Mesenchymal stem cell (in vitro differentiated cells and primary cell): ENCODE data around the gene PARVB.

ENCODE experiments used
- DNase-seq: peaks from one replicate; pipeline ENCODE4 v3.0.0-alpha.2; 2013
- H2AFZ ChIP-seq: one replicate; pipeline ENCODE4 v1.6.1; 2013; ENCODE audit warnings: low read depth, mild to moderate bottlenecking, control low read depth, inconsistent platforms, low read length, moderate library complexity
- H2AK5ac ChIP-seq: 2 replicates; pipeline ENCODE4 v1.6.1; 2013; ENCODE audit warnings: low read length, moderate library complexity, mild to moderate bottlenecking, inconsistent platforms; ENCODE audit not compliant: severe bottlenecking
- H2BK120ac ChIP-seq: one replicate; pipeline ENCODE4 v1.6.1; 2013; ENCODE audit warnings: low read depth, mild to moderate bottlenecking, inconsistent platforms, low read length, moderate library complexity
- H2BK12ac ChIP-seq, 2 experiments: one replicate each; pipeline ENCODE4 v1.6.1; 2013; ENCODE audit warnings: inconsistent platforms in 2 of 2, low read length in 2 of 2, mild to moderate bottlenecking in 2 of 2, moderate library complexity in 2 of 2, control low read depth in 1 of 2
- H2BK15ac ChIP-seq: one replicate; pipeline ENCODE4 v1.6.1; 2013; ENCODE audit warnings: mild to moderate bottlenecking, low read depth, inconsistent platforms; ENCODE audit not compliant: poor library complexity, severe bottlenecking
- H2BK5ac ChIP-seq: 2 replicates; pipeline ENCODE4 v1.6.1; 2013; ENCODE audit warnings: low read depth, mild to moderate bottlenecking, low read length, control low read depth, inconsistent platforms; ENCODE audit not compliant: poor library complexity, severe bottlenecking
- H3K14ac ChIP-seq, 2 experiments: one replicate each; pipeline ENCODE4 v1.6.1; 2013; ENCODE audit warnings: inconsistent platforms in 2 of 2, low read length in 2 of 2, control low read depth in 1 of 2, mild to moderate bottlenecking in 1 of 2, moderate library complexity in 1 of 2
- H3K18ac ChIP-seq, 2 experiments: one replicate each; pipeline ENCODE4 v1.6.1; 2013; ENCODE audit warnings: inconsistent platforms in 2 of 2, low read length in 2 of 2, control low read depth in 1 of 2, low read depth in 1 of 2, mild to moderate bottlenecking in 1 of 2
- H3K23ac ChIP-seq, 2 experiments: one replicate each; pipeline ENCODE4 v1.6.1; 2013; ENCODE audit warnings: inconsistent platforms in 2 of 2, low read length in 2 of 2, mild to moderate bottlenecking in 2 of 2, moderate library complexity in 2 of 2, control low read depth in 1 of 2
- H3K27ac ChIP-seq: 2 replicates; pipeline ENCODE4 v1.5.1; 2013; ENCODE audit warnings: mild to moderate bottlenecking, moderate library complexity, low read length, control low read depth, inconsistent platforms; ENCODE audit not compliant: poor library complexity, severe bottlenecking
- H3K27me3 ChIP-seq, 2 experiments: 2 replicates each; pipeline versions ENCODE4 v1.6.1 to v1.7.0; 2013; ENCODE audit warnings: low read length in 2 of 2, mild to moderate bottlenecking in 2 of 2, moderate library complexity in 2 of 2, control low read depth in 1 of 2, inconsistent platforms in 1 of 2; ENCODE audit not compliant: control insufficient read depth in 1 of 2, insufficient read depth in 1 of 2
- H3K36me3 ChIP-seq, 2 experiments: 2 replicates each; pipeline versions ENCODE4 v1.6.1 to v1.7.0; 2013; ENCODE audit warnings: low read length in 2 of 2, control low read depth in 1 of 2, inconsistent platforms in 1 of 2, low read depth in 1 of 2, mild to moderate bottlenecking in 1 of 2; ENCODE audit not compliant: insufficient read depth in 2 of 2, control insufficient read depth in 1 of 2
- H3K4ac ChIP-seq, 2 experiments: one replicate each; pipeline ENCODE4 v1.6.1; 2013; ENCODE audit warnings: inconsistent platforms in 2 of 2, low read length in 2 of 2, mild to moderate bottlenecking in 2 of 2, moderate library complexity in 2 of 2, control low read depth in 1 of 2, low read depth in 1 of 2
- H3K4me1 ChIP-seq: 2 replicates; pipeline ENCODE4 v1.6.1; 2013; ENCODE audit warnings: low read depth, low read length, control low read depth; ENCODE audit not compliant: control insufficient read depth, insufficient read depth
- H3K4me2 ChIP-seq: 2 replicates; pipeline ENCODE4 v1.6.1; 2013; ENCODE audit warnings: low read length, mild to moderate bottlenecking, inconsistent platforms; ENCODE audit not compliant: poor library complexity, severe bottlenecking
- H3K4me3 ChIP-seq, 2 experiments: 2 replicates each; pipeline versions ENCODE4 v1.5.1 to v1.7.0; 2013; ENCODE audit warnings: low read length in 2 of 2, mild to moderate bottlenecking in 2 of 2, control low read depth in 1 of 2, low read depth in 1 of 2; ENCODE audit not compliant: insufficient read depth in 1 of 2
- H3K79me1 ChIP-seq: replicated peaks from 2 replicates; pipeline ENCODE4 v1.6.1; 2013; ENCODE audit warnings: mild to moderate bottlenecking, control low read depth, low read length, inconsistent platforms; ENCODE audit not compliant: poor library complexity, severe bottlenecking
- H3K9ac ChIP-seq: 2 replicates; pipeline ENCODE4 v1.7.0; 2013; ENCODE audit warnings: mild to moderate bottlenecking, low read length, moderate library complexity
- H3K9me3 ChIP-seq: 2 replicates; pipeline ENCODE4 v1.7.0; 2013; ENCODE audit warnings: mild to moderate bottlenecking, low read length; ENCODE audit not compliant: control insufficient read depth
- H4K8ac ChIP-seq: one replicate; pipeline ENCODE4 v1.6.1; 2013; ENCODE audit warnings: inconsistent platforms, mild to moderate bottlenecking, low read length, moderate library complexity
- H4K91ac ChIP-seq: one replicate; pipeline ENCODE4 v1.6.1; 2013; ENCODE audit warnings: mild to moderate bottlenecking, low read length, inconsistent platforms
- WGBS: methylation state at CpG from one replicate; pipeline ENCODE4 v1.1.7; 2013; ENCODE audit warnings: mixed read lengths; 5-methylcytosine and 5-hydroxymethylcytosine counted together

The PARVB gene

DNA sequence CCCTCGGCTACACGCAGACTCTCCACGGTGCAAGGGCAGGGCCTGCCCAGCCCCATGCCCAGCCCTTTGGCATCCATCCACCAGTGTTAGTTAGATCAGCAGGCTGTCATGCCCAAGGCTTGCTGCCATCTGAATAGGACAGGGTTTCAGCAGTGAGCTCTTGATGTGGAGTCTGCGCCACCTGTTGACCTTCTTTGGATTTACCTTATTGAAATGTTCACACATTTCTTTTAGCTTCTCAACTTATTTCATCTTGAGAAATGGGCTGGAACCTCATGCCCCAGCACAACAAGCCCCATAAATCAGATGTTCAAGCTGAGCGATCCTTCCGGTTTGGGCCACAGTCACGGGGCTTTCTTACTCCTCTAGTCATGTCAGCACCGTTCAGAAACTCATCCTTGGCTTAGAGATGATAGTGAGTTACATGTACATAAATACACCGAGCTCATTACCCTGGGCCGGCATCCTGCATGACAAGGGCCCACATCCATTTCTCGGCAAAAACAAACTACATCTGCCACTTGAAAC lies 61.7 kb downstream of the PARVB start:
- H2AK5ac ChIP-seq = no peak overlapping the region
- DNase-seq = peak; percentile 39
- no peak overlapping the region for H3K18ac ChIP-seq
- H2BK120ac ChIP-seq = no peak overlapping the region
- no peaks in the 10 kb centered on the region for H3K36me3 ChIP-seq
- H3K4ac ChIP-seq = no peak overlapping the region
- H4K91ac ChIP-seq = no peak overlapping the region
- no peak overlapping the region for H2BK5ac ChIP-seq
- H2AFZ ChIP-seq = no peak overlapping the region
- H2BK15ac ChIP-seq = no peak overlapping the region
- H3K23ac ChIP-seq = no peak overlapping the region
- 75% methylated on average over 11 of the region's 11 CpGs for WGBS
- no peak overlapping the region for H3K27ac ChIP-seq
- peak overlapping the region in 1 of 2 experiments; percentile 9 for H3K4me3 ChIP-seq
- H3K14ac ChIP-seq = no peak overlapping the region
- H3K4me2 ChIP-seq = no peak overlapping the region
- no peak overlapping the region for H4K8ac ChIP-seq
- H3K9me3 ChIP-seq = no peaks in the 10 kb centered on the region
- no peak overlapping the region for H2BK12ac ChIP-seq
- no peaks in the 10 kb centered on the region for H3K27me3 ChIP-seq
- peak overlapping the region; percentile 55 for H3K9ac ChIP-seq
- peaks cover 5% of the 10 kb centered on the region for H3K4me1 ChIP-seq
- H3K79me1 ChIP-seq = no peaks in the 10 kb centered on the region

DNA sequence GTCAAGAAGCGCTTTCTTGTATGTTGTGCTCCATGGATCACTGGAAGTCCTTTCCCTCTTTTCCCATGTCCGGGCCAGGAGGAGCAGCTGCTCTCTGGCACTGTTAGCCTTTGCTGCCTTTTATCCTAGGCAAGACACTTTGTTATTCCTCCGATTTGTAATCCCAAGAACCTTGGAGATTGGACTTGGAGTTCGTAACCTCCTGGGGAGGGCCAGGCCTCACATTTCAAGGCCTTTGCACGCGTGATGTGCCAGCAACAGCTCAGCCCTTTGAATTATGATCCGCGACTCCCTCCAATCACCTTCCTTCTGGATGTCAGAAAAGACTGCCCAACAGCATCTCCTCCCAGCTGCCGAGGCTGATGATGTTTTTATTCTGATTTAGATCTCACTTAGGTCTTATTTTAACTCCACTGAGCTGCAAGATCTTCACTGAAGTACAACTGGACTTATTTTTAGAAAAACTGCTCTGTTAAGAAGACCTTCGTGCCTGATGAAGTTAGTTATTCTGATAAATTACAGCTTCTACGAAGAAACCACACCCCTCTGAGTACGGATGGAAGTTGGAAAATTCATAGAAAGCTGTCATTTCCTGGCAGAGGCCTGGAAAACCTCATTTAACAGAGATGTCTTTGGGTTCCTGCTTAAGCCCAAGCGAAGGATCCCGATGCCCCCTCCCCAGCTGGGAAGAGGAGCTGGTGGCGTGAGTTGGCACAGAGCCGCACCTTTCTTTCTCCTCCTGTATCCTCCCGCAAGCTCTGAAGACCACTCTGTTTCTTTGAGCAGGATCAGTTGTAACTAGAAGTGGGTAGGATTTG lies 62.4 kb downstream of the PARVB start:
- no peak overlapping the region for H2BK15ac ChIP-seq
- H4K91ac ChIP-seq = no peak overlapping the region
- peaks cover 5% of the 10 kb centered on the region for H3K4me1 ChIP-seq
- no peak overlapping the region for H2AFZ ChIP-seq
- H3K4ac ChIP-seq = no peak overlapping the region
- H3K36me3 ChIP-seq = no peaks in the 10 kb centered on the region
- H2AK5ac ChIP-seq = no peak overlapping the region
- no peak overlapping the region for H3K27ac ChIP-seq
- no peaks in the 10 kb centered on the region for H3K9me3 ChIP-seq
- H3K14ac ChIP-seq = no peak overlapping the region
- H2BK5ac ChIP-seq = no peak overlapping the region
- H3K4me3 ChIP-seq = peak overlapping the region in 1 of 2 experiments; percentile 9
- peak; percentile 15 for DNase-seq
- WGBS = 81% methylated on average over 16 of the region's 17 CpGs
- H4K8ac ChIP-seq = no peak overlapping the region
- no peaks in the 10 kb centered on the region for H3K27me3 ChIP-seq
- peak overlapping the region; percentile 55 for H3K9ac ChIP-seq
- H3K18ac ChIP-seq = no peak overlapping the region
- no peak overlapping the region for H2BK120ac ChIP-seq
- no peaks in the 10 kb centered on the region for H3K79me1 ChIP-seq
- H3K23ac ChIP-seq = no peak overlapping the region
- H3K4me2 ChIP-seq = no peak overlapping the region
- H2BK12ac ChIP-seq = no peak overlapping the region

- no peaks in the 10 kb centered on the region for H3K79me1 ChIP-seq
- DNase-seq = no peak
- H3K23ac ChIP-seq = no peak overlapping the region
- H2AFZ ChIP-seq = no peak overlapping the region
- H4K91ac ChIP-seq = no peak overlapping the region
- H3K4ac ChIP-seq = no peak overlapping the region
- peaks cover 5% of the 10 kb centered on the region for H3K4me1 ChIP-seq
- no peak overlapping the region for H3K4me2 ChIP-seq
- no peaks in the 10 kb centered on the region for H3K36me3 ChIP-seq
- H4K8ac ChIP-seq = no peak overlapping the region
- no peaks in the 10 kb centered on the region for H3K27me3 ChIP-seq
- no peaks in the 10 kb centered on the region for H3K9me3 ChIP-seq
- H3K27ac ChIP-seq = no peak overlapping the region
- peak overlapping the region in 1 of 2 experiments; percentile 9 for H3K4me3 ChIP-seq
- H2AK5ac ChIP-seq = no peak overlapping the region
- H2BK120ac ChIP-seq = no peak overlapping the region
- H3K18ac ChIP-seq = no peak overlapping the region
- 98% methylated on average over 4 of the region's 4 CpGs for WGBS
- no peak overlapping the region for H2BK12ac ChIP-seq
- no peak overlapping the region for H2BK5ac ChIP-seq
- H3K9ac ChIP-seq = peak overlapping the region; percentile 55
- no peak overlapping the region for H2BK15ac ChIP-seq
- H3K14ac ChIP-seq = no peak overlapping the region
Measured at GRCh38 chr22:44087089-44087430, 63.0 kb downstream of the PARVB start.

- H3K14ac ChIP-seq = no peak overlapping the region
Measured at GRCh38 chr22:44088976-44089570, 65.0 kb downstream of the PARVB start.

More at GRCh38 chr22:44088976-44089570, 65.0 kb downstream of the PARVB start:
- no peak overlapping the region for H2BK5ac ChIP-seq
- H3K4ac ChIP-seq = no peak overlapping the region
- H3K36me3 ChIP-seq = peaks cover 0 to 3% of the 10 kb centered on the region in 2 experiments
- H3K79me1 ChIP-seq = no peaks in the 10 kb centered on the region
- H2AFZ ChIP-seq = no peak overlapping the region
- no peak overlapping the region for H3K23ac ChIP-seq
- no peak overlapping the region for H3K9ac ChIP-seq
- no peaks in the 10 kb centered on the region for H3K27me3 ChIP-seq
- DNase-seq = no peak
- no peaks in the 10 kb centered on the region for H3K9me3 ChIP-seq
- H3K4me2 ChIP-seq = no peak overlapping the region
- 91% methylated on average over 17 of the region's 17 CpGs for WGBS
- no peak overlapping the region for H2BK12ac ChIP-seq
- H3K27ac ChIP-seq = no peak overlapping the region
- H3K18ac ChIP-seq = no peak overlapping the region
- H4K91ac ChIP-seq = no peak overlapping the region
- H4K8ac ChIP-seq = no peak overlapping the region
- H2BK15ac ChIP-seq = no peak overlapping the region
- H2BK120ac ChIP-seq = no peak overlapping the region
- no peak overlapping the region for H3K4me3 ChIP-seq
- peaks cover 5% of the 10 kb centered on the region for H3K4me1 ChIP-seq
- no peak overlapping the region for H2AK5ac ChIP-seq
